ENCODE measurements around the gene OR5B17.

Gene OR5B17

DNA sequence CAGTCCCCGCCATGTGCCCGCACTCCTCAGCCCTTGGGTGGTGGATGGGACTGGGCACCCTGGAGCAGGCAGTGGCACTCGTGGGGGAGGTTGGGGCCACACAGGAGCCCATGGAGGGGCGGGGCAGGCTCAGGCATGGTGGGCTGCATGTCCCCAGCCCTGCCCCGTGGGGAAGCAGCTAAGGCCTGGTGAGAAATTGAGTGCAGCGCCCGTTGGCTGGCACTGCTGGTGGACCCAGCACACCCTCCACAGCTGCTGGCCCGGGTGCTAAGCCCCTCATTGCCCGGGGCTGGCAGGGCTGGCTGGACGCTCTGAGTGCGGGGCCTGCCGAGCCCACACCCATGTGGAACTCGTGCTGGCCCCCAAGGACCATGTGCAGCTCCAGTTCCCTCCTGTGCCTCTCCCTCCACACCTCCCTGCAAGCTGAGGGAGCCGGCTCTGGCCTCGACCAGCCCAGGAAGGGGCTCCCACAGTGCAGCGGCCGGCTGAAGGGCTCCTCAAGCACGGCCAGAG lies 31.7 kb upstream of the OR5B17 start:
- no peaks in the 10 kb centered on the region for H3K4me1 ChIP-seq (ENCODE audit: insufficient read depth, low read length)
- no peaks in the 10 kb centered on the region for H3K36me3 ChIP-seq (ENCODE audit: insufficient read depth, low read length)
- H3K27me3 ChIP-seq (ENCODE audit: insufficient read depth, low read length, poor library complexity): no peaks in the 10 kb centered on the region
- TF ChIP-seq EZH2 (IDR thresholded peaks at IDR 0.05; ENCODE audit: borderline replicate concordance, low read depth, low read length, severe bottlenecking): no peak
- TF ChIP-seq, protein P1, sequence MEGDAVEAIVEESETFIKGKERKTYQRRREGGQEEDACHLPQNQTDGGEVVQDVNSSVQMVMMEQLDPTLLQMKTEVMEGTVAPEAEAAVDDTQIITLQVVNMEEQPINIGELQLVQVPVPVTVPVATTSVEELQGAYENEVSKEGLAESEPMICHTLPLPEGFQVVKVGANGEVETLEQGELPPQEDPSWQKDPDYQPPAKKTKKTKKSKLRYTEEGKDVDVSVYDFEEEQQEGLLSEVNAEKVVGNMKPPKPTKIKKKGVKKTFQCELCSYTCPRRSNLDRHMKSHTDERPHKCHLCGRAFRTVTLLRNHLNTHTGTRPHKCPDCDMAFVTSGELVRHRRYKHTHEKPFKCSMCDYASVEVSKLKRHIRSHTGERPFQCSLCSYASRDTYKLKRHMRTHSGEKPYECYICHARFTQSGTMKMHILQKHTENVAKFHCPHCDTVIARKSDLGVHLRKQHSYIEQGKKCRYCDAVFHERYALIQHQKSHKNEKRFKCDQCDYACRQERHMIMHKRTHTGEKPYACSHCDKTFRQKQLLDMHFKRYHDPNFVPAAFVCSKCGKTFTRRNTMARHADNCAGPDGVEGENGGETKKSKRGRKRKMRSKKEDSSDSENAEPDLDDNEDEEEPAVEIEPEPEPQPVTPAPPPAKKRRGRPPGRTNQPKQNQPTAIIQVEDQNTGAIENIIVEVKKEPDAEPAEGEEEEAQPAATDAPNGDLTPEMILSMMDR (IDR thresholded peaks at IDR 0.05; ENCODE audit: borderline replicate concordance, extremely low read depth, low read length, poor library complexity, severe bottlenecking): no peak
- H2AFZ ChIP-seq (ENCODE audit: low read depth, low read length): no peak overlapping the region
- no peak overlapping the region for H3K9ac ChIP-seq (ENCODE audit: low read depth, low read length)
- ATAC-seq (ENCODE audit: insufficient read depth, low read depth) (no peak), DNase-seq (no peak)
- H3K79me2 ChIP-seq (ENCODE audit: insufficient read depth, low read length): no peaks in the 10 kb centered on the region
- no peak overlapping the region for H3K4me3 ChIP-seq (ENCODE audit: low read depth in 1 of 2, low read length in 2 of 2)
- H4K20me1 ChIP-seq (ENCODE audit: insufficient read depth, low read length): no peaks in the 10 kb centered on the region
- H3K4me2 ChIP-seq (ENCODE audit: insufficient read depth, low read length): no peak overlapping the region
- H3K9me3 ChIP-seq (ENCODE audit: insufficient read depth, low read length, severe bottlenecking): peaks cover 7% of the 10 kb centered on the region
- H3K27ac ChIP-seq (ENCODE audit: low read length): no peak overlapping the region

GRCh38 chr11:58354727-58355126 lies 4.1 kb downstream of the OR5B17 start:
- Histone ChIP-seq H3K79me2 (ENCODE audit: insufficient read depth, low read length) (no peaks in the 10 kb centered on the region), H3K27me3 (ENCODE audit: insufficient read depth, low read length, poor library complexity) (no peaks in the 10 kb centered on the region), H4K20me1 (ENCODE audit: insufficient read depth, low read length) (no peaks in the 10 kb centered on the region), H2AFZ (ENCODE audit: low read depth, low read length) (no peak overlapping the region), H3K4me1 (ENCODE audit: insufficient read depth, low read length) (no peaks in the 10 kb centered on the region), H3K4me2 (ENCODE audit: insufficient read depth, low read length) (no peak overlapping the region), H3K27ac (ENCODE audit: low read length) (no peak overlapping the region), H3K9ac (ENCODE audit: low read depth, low read length) (no peak overlapping the region), H3K9me3 (ENCODE audit: insufficient read depth, low read length, severe bottlenecking) (no peaks in the 10 kb centered on the region), H3K4me3 (ENCODE audit: low read depth in 1 of 2, low read length in 2 of 2) (no peak overlapping the region), H3K36me3 (ENCODE audit: insufficient read depth, low read length) (no peaks in the 10 kb centered on the region)
- ATAC-seq (ENCODE audit: insufficient read depth, low read depth) (no peak), DNase-seq (no peak)
- no peak for TF ChIP-seq EZH2 (IDR thresholded peaks at IDR 0.05; ENCODE audit: borderline replicate concordance, low read depth, low read length, severe bottlenecking)
- TF ChIP-seq, protein P1 (IDR thresholded peaks at IDR 0.05; ENCODE audit: borderline replicate concordance, extremely low read depth, low read length, poor library complexity, severe bottlenecking): no peak

DNA sequence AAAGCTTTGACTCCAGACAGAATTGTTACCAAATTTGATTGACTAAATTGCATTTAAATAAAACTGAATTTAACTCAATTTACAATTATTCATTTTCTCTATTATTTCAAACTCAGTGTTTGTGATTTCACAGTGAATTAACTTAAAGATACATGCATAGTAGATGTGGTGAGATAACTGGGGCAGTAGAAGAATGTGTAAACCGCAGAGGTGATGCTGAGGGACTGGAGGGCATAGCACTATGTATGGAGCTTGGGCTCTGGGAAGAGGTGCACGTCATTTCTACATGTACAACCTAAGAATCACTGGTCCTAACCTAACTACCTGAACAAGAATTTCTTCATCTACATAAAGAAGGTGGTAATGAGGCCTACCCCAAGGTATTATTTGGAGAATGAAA lies 13.7 kb downstream of the OR5B17 start:
- Histone ChIP-seq H2AFZ (ENCODE audit: low read depth, low read length) (no peak overlapping the region), H3K9ac (ENCODE audit: low read depth, low read length) (no peak overlapping the region), H3K4me3 (ENCODE audit: low read depth in 1 of 2, low read length in 2 of 2) (no peak overlapping the region), H3K4me1 (ENCODE audit: insufficient read depth, low read length) (no peaks in the 10 kb centered on the region), H3K27ac (ENCODE audit: low read length) (no peak overlapping the region), H3K36me3 (ENCODE audit: insufficient read depth, low read length) (no peaks in the 10 kb centered on the region), H3K79me2 (ENCODE audit: insufficient read depth, low read length) (no peaks in the 10 kb centered on the region), H3K9me3 (ENCODE audit: insufficient read depth, low read length, severe bottlenecking) (no peaks in the 10 kb centered on the region), H3K27me3 (ENCODE audit: insufficient read depth, low read length, poor library complexity) (no peaks in the 10 kb centered on the region), H3K4me2 (ENCODE audit: insufficient read depth, low read length) (no peak overlapping the region), H4K20me1 (ENCODE audit: insufficient read depth, low read length) (no peaks in the 10 kb centered on the region)
- ATAC-seq (ENCODE audit: insufficient read depth, low read depth): no peak
- TF ChIP-seq EZH2 (IDR thresholded peaks at IDR 0.05; ENCODE audit: borderline replicate concordance, low read depth, low read length, severe bottlenecking): no peak
- TF ChIP-seq, protein P1 (IDR thresholded peaks at IDR 0.05; ENCODE audit: borderline replicate concordance, extremely low read depth, low read length, poor library complexity, severe bottlenecking): no peak
- no peak for DNase-seq

- DNase-seq: no peak
- Histone ChIP-seq H3K36me3 (ENCODE audit: insufficient read depth, low read length) (no peaks in the 10 kb centered on the region), H3K79me2 (ENCODE audit: insufficient read depth, low read length) (no peaks in the 10 kb centered on the region), H3K4me2 (ENCODE audit: insufficient read depth, low read length) (no peak overlapping the region), H3K9ac (ENCODE audit: low read depth, low read length) (no peak overlapping the region), H3K27ac (ENCODE audit: low read length) (no peak overlapping the region), H3K27me3 (ENCODE audit: insufficient read depth, low read length, poor library complexity) (no peaks in the 10 kb centered on the region), H2AFZ (ENCODE audit: low read depth, low read length) (no peak overlapping the region), H3K4me3 (ENCODE audit: low read depth in 1 of 2, low read length in 2 of 2) (no peak overlapping the region), H4K20me1 (ENCODE audit: insufficient read depth, low read length) (no peaks in the 10 kb centered on the region), H3K4me1 (ENCODE audit: insufficient read depth, low read length) (no peaks in the 10 kb centered on the region), H3K9me3 (ENCODE audit: insufficient read depth, low read length, severe bottlenecking) (no peaks in the 10 kb centered on the region)
- no peak for ATAC-seq (ENCODE audit: insufficient read depth, low read depth)
- TF ChIP-seq EZH2 (IDR thresholded peaks at IDR 0.05; ENCODE audit: borderline replicate concordance, low read depth, low read length, severe bottlenecking): no peak
Observed at GRCh38 chr11:58334708-58335107, 24.2 kb downstream of the OR5B17 start.

All from DND-41 (cell line).